ENCODE data around the gene ATP1B2. TPM values are rescaled to one million over a fixed set of nuclear protein-coding genes. Genes with fewer than 3 reads are reported as not detected.
A peak's percentile ranks its signal among the peaks of the same experiment; 100 is the strongest.
"Not testable (repeated sequence)": the region's sequence is repeated elsewhere in the genome, so short reads cannot be mapped to it uniquely, and the experiment has no call there.

The ATP1B2 gene
- total RNA-seq (ENCODE audit: insufficient read depth, low replicate concordance): 2.6 TPM

GRCh38 chr17:7650509-7651096, at the start of gene ATP1B2:
ATP1B2 (plus strand) TSS chr17:7650926; CDS start chr17:7651519, 593 bp downstream.
- peak; percentile 83 for DNase-seq (ENCODE audit: low spot score)

GRCh38 chr17:7606280-7606679, 44.4 kb upstream of the ATP1B2 start:
- DNase-seq (ENCODE audit: low spot score): no peak

- DNase-seq (ENCODE audit: low spot score): no peak
These were observed 40.1 kb upstream of the ATP1B2 start for GRCh38 chr17:7610641-7611040.

- no peak for DNase-seq (ENCODE audit: low spot score)
These were observed 39.0 kb upstream of the ATP1B2 start for GRCh38 chr17:7611635-7612293.

- DNase-seq (ENCODE audit: low spot score): no peak
These were observed 38.5 kb upstream of the ATP1B2 start for GRCh38 chr17:7612294-7612640.

GRCh38 chr17:7613769-7614424, 36.8 kb upstream of the ATP1B2 start:
- DNase-seq (ENCODE audit: low spot score): no peak

- peak; percentile 100 for DNase-seq (ENCODE audit: low spot score)
These were observed 36.1 kb upstream of the ATP1B2 start, which contains the start of gene FXR2 for GRCh38 chr17:7614425-7615264. FXR2 (minus strand) TSS chr17:7614897; CDS start chr17:7614532, 365 bp downstream.

- no peak for DNase-seq (ENCODE audit: low spot score)
These were observed 35.4 kb upstream of the ATP1B2 start for GRCh38 chr17:7615265-7615747.

- no peak for DNase-seq (ENCODE audit: low spot score)
These were observed 32.1 kb upstream of the ATP1B2 start for GRCh38 chr17:7618608-7619007.

GRCh38 chr17:7620835-7621234, 29.9 kb upstream of the ATP1B2 start:
- DNase-seq (ENCODE audit: low spot score): no peak

- DNase-seq (ENCODE audit: low spot score): no peak
These were observed 27.1 kb upstream of the ATP1B2 start for GRCh38 chr17:7623661-7624060.

- not testable (repeated sequence) for DNase-seq (ENCODE audit: low spot score)
These were observed 25.0 kb upstream of the ATP1B2 start for GRCh38 chr17:7625749-7626148.

- DNase-seq (ENCODE audit: low spot score): no peak
These were observed 24.4 kb upstream of the ATP1B2 start for GRCh38 chr17:7626307-7626706.

GRCh38 chr17:7626956-7627249, 23.8 kb upstream of the ATP1B2 start:
- no peak for DNase-seq (ENCODE audit: low spot score)

- DNase-seq (ENCODE audit: low spot score): peak; percentile 98
These were observed 23.2 kb upstream of the ATP1B2 start, which contains the start of gene SAT2 for GRCh38 chr17:7627250-7628121. SAT2 (minus strand) TSS chr17:7627821; CDS start chr17:7627635, 186 bp downstream.

GRCh38 chr17:7629939-7630571, 20.7 kb upstream of the ATP1B2 start, which contains the start of gene SHBG:
SHBG (plus strand) TSS chr17:7630135; CDS start chr17:7630173, 38 bp downstream.
- DNase-seq (ENCODE audit: low spot score): no peak

GRCh38 chr17:7631398-7632380, 19.0 kb upstream of the ATP1B2 start:
- no peak for DNase-seq (ENCODE audit: low spot score)

GRCh38 chr17:7632492-7632894, 18.2 kb upstream of the ATP1B2 start:
- DNase-seq (ENCODE audit: low spot score): no peak

- no peak for DNase-seq (ENCODE audit: low spot score)
These were observed 17.6 kb upstream of the ATP1B2 start for GRCh38 chr17:7633093-7633492.

Data from umbilical cord (tissue), 2 donors.